HCT116 (cell line): Measurements from ENCODE around the gene THOP1.

Experiments used
- CEBPB ChIP-seq: IDR thresholded peaks from 2 replicates; pipeline ENCODE4 v1.6.1; 2012; ENCODE audit warnings: low read depth
- CTCF ChIP-seq, 3 experiments: fragments of 200-600 bp in 1 of 3; sonication (generic) in 1 of 3; IDR thresholded peaks in 2 of 3; conservative IDR thresholded peaks in 1 of 3; 2 replicates each; pipeline ENCODE4 v1.5.1; 2012 to 2017; ENCODE audit warnings: low read depth in 2 of 3, low read length in 2 of 3, antibody characterized with exemption in 1 of 3, borderline replicate concordance in 1 of 3, control low read depth in 1 of 3, mild to moderate bottlenecking in 1 of 3, mixed read lengths in 1 of 3, mixed run types in 1 of 3, moderate library complexity in 1 of 3; ENCODE audit not compliant: insufficient read depth in 1 of 3
- EZH2 ChIP-seq: fragments of 200-600 bp; sonication (generic); IDR thresholded peaks from 2 replicates; pipeline ENCODE4 v1.6.1; 2017; ENCODE audit warnings: antibody characterized with exemption, mixed run types
- EZH2phosphoT487 ChIP-seq: fragments of 200-600 bp; IDR thresholded peaks from 2 replicates; pipeline ENCODE4 v1.6.1; 2018; ENCODE audit warnings: antibody characterized with exemption, borderline replicate concordance
- FOSL1 ChIP-seq: IDR thresholded peaks from 2 replicates; pipeline ENCODE4 v1.6.1; 2012; ENCODE audit warnings: low read depth
- JUND ChIP-seq: IDR thresholded peaks from 2 replicates; pipeline ENCODE4 v1.6.1; 2012
- MAX ChIP-seq: IDR thresholded peaks from 2 replicates; pipeline ENCODE4 v1.6.1; 2012
- POLR2A ChIP-seq: IDR thresholded peaks from 2 replicates; pipeline ENCODE4 v1.7.0; 2011; ENCODE audit warnings: borderline replicate concordance; ENCODE audit not compliant: insufficient read depth, insufficient read length; ENCODE audit errors: extremely low read depth
- RAD21 ChIP-seq: IDR thresholded peaks from 2 replicates; pipeline ENCODE4 v1.6.1; 2012; ENCODE audit warnings: low read depth, mild to moderate bottlenecking
- REST ChIP-seq: IDR thresholded peaks from 2 replicates; pipeline ENCODE4 v1.6.1; 2012; ENCODE audit warnings: low read depth
- SIN3A ChIP-seq: IDR thresholded peaks from 2 replicates; pipeline ENCODE4 v1.6.1; 2012; ENCODE audit warnings: low read depth
- YY1 ChIP-seq: IDR thresholded peaks from 2 replicates; pipeline ENCODE4 v1.6.1; 2011; ENCODE audit warnings: low read length, low read depth, moderate library complexity, mild to moderate bottlenecking; ENCODE audit not compliant: insufficient replicate concordance; ENCODE audit errors: extremely low read depth
- ZFX ChIP-seq: fragments of 450-650 bp; IDR thresholded peaks from 2 replicates; pipeline ENCODE4 v1.6.1; 2017
- ZNF274 ChIP-seq: fragments of 200-500 bp; sonication (Bioruptor generic); IDR thresholded peaks from 2 replicates; pipeline ENCODE4 v1.6.1; 2014; ENCODE audit warnings: mild to moderate bottlenecking, low read depth, low read length, inconsistent platforms

- TF ChIP-seq CTCF (IDR thresholded peaks at IDR 0.05 in 2 of 3, conservative IDR thresholded peaks at IDR 0.05 in 1 of 3; ENCODE audit: borderline replicate concordance in 1 of 3, insufficient read depth in 1 of 3, low read depth in 2 of 3, low read length in 2 of 3) (no peak), YY1 (no peak), MAX (no peak), EZH2phosphoT487 (no peak), ZFX (no peak), POLR2A (no peak), FOSL1 (no peak), SIN3A (no peak), RAD21 (no peak), EZH2 (no peak), JUND (no peak), CEBPB (no peak), REST (no peak), ZNF274 (no peak)
Measured at GRCh38 chr19:2858864-2859263, 73.6 kb downstream of the THOP1 start.
